ENCODE data around the gene EXOC4.

- TF ChIP-seq GATA3 (IDR thresholded peaks at IDR 0.05; ENCODE audit: low read depth, low read length), result no peak
- no peak for TF ChIP-seq GATA2 (IDR thresholded peaks at IDR 0.05; ENCODE audit: low read depth, low read length)
These were observed 702.3 kb downstream of the EXOC4 start for GRCh38 chr7:133955208-133955607.

All from SH-SY5Y (cell line).